HCT116 (cell line): ENCODE data around the gene TOP1.
"Not testable (repeated sequence)": the region's sequence is repeated elsewhere in the genome, so short reads cannot be mapped to it uniquely, and the experiment has no call there.

Experiments used
- CEBPB ChIP-seq: IDR thresholded peaks from 2 replicates; pipeline ENCODE4 v1.6.1; 2012; ENCODE audit warnings: low read depth
- EZH2 ChIP-seq: fragments of 200-600 bp; sonication (generic); IDR thresholded peaks from 2 replicates; pipeline ENCODE4 v1.6.1; 2017; ENCODE audit warnings: antibody characterized with exemption, mixed run types
- EZH2phosphoT487 ChIP-seq: fragments of 200-600 bp; IDR thresholded peaks from 2 replicates; pipeline ENCODE4 v1.6.1; 2018; ENCODE audit warnings: antibody characterized with exemption, borderline replicate concordance
- POLR2A ChIP-seq: IDR thresholded peaks from 2 replicates; pipeline ENCODE4 v1.7.0; 2011; ENCODE audit warnings: borderline replicate concordance; ENCODE audit not compliant: insufficient read depth, insufficient read length; ENCODE audit errors: extremely low read depth
- SP1 ChIP-seq: IDR thresholded peaks from 2 replicates; pipeline ENCODE4 v1.6.1; 2012; ENCODE audit warnings: low read depth
- ZNF274 ChIP-seq: fragments of 200-500 bp; sonication (Bioruptor generic); IDR thresholded peaks from 2 replicates; pipeline ENCODE4 v1.6.1; 2014; ENCODE audit warnings: mild to moderate bottlenecking, low read depth, low read length, inconsistent platforms
- TF ChIP-seq, protein P1 (sequence below), 3 experiments: fragments of 200-600 bp in 1 of 3; sonication (generic) in 1 of 3; IDR thresholded peaks in 2 of 3; conservative IDR thresholded peaks in 1 of 3; 2 replicates each; pipeline ENCODE4 v1.5.1; 2012 to 2017; ENCODE audit warnings: low read depth in 2 of 3, low read length in 2 of 3, antibody characterized with exemption in 1 of 3, borderline replicate concordance in 1 of 3, control low read depth in 1 of 3, mild to moderate bottlenecking in 1 of 3, mixed read lengths in 1 of 3, mixed run types in 1 of 3, moderate library complexity in 1 of 3; ENCODE audit not compliant: insufficient read depth in 1 of 3
- TF ChIP-seq, protein P2 (sequence below): IDR thresholded peaks from 2 replicates; pipeline ENCODE4 v1.6.1; 2011; ENCODE audit warnings: mild to moderate bottlenecking, low read length, moderate library complexity; ENCODE audit not compliant: insufficient replicate concordance; ENCODE audit errors: extremely low read depth

DNA sequence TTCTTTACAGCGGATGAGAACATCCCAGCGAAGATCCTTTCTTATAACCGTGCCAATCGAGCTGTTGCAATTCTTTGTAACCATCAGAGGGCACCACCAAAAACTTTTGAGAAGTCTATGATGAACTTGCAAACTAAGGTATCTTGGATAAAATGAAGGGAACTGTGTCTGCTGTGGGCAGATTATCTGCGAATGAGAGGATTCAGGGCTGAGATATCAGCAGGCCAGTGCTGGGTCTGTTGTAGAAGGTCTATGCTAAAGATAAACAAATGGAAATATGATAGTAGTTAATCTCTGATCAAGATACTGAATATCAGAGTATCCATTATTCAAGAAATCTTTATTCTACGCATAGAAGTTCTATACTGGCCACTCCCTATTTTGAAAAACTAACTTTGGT, 89.5 kb downstream of the TOP1 start:
- TF ChIP-seq, protein P1, sequence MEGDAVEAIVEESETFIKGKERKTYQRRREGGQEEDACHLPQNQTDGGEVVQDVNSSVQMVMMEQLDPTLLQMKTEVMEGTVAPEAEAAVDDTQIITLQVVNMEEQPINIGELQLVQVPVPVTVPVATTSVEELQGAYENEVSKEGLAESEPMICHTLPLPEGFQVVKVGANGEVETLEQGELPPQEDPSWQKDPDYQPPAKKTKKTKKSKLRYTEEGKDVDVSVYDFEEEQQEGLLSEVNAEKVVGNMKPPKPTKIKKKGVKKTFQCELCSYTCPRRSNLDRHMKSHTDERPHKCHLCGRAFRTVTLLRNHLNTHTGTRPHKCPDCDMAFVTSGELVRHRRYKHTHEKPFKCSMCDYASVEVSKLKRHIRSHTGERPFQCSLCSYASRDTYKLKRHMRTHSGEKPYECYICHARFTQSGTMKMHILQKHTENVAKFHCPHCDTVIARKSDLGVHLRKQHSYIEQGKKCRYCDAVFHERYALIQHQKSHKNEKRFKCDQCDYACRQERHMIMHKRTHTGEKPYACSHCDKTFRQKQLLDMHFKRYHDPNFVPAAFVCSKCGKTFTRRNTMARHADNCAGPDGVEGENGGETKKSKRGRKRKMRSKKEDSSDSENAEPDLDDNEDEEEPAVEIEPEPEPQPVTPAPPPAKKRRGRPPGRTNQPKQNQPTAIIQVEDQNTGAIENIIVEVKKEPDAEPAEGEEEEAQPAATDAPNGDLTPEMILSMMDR (IDR thresholded peaks at IDR 0.05 in 2 of 3, conservative IDR thresholded peaks at IDR 0.05 in 1 of 3; ENCODE audit: borderline replicate concordance in 1 of 3, insufficient read depth in 1 of 3, low read depth in 2 of 3, low read length in 2 of 3), result peak in 1 of 3 experiments; percentile 16; a peak in 2 of 6 replicates
- not testable (repeated sequence) for TF ChIP-seq POLR2A, ZNF274, CEBPB, EZH2phosphoT487, SP1, EZH2
- TF ChIP-seq, protein P2, sequence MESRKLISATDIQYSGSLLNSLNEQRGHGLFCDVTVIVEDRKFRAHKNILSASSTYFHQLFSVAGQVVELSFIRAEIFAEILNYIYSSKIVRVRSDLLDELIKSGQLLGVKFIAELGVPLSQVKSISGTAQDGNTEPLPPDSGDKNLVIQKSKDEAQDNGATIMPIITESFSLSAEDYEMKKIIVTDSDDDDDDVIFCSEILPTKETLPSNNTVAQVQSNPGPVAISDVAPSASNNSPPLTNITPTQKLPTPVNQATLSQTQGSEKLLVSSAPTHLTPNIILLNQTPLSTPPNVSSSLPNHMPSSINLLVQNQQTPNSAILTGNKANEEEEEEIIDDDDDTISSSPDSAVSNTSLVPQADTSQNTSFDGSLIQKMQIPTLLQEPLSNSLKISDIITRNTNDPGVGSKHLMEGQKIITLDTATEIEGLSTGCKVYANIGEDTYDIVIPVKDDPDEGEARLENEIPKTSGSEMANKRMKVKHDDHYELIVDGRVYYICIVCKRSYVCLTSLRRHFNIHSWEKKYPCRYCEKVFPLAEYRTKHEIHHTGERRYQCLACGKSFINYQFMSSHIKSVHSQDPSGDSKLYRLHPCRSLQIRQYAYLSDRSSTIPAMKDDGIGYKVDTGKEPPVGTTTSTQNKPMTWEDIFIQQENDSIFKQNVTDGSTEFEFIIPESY, result not testable (repeated sequence)
